ENCODE data around the gene SPRED1. TPM values are rescaled to one million over a fixed set of nuclear protein-coding genes. Genes with fewer than 3 reads are reported as not detected.

SPRED1 gene
- 8.7 and 9.6 TPM in 2 replicates for total RNA-seq

GRCh38 chr15:38252481-38253350 lies at the start of gene SPRED1:
TSS of gene SPRED1 (plus strand) at chr15:38252836. CDS start at chr15:38253186, 350 bp downstream.

Other genes with a start within 250 kb of the SPRED1 start
- 16.0 and 188 TPM in 2 replicates for gene FAM98B, start 201.3 kb downstream of the SPRED1 start, total RNA-seq